Measurements from ENCODE around the gene LGALS13.

- no peak for TF ChIP-seq CTCF (IDR thresholded peaks at IDR 0.05; ENCODE audit: low read depth, low read length)
- TF ChIP-seq MAX (IDR thresholded peaks at IDR 0.05; ENCODE audit: low read depth, low read length), result no peak
- no peak for TF ChIP-seq POLR2A (IDR thresholded peaks at IDR 0.05; ENCODE audit: extremely low read depth, insufficient read length)
These were observed 44.3 kb upstream of the LGALS13 start for GRCh38 chr19:39557811-39558623.
